H9 (cell line): ENCODE measurements around the gene MYLK4. TPM values are rescaled to one million over a fixed set of nuclear protein-coding genes. Genes with fewer than 3 reads are reported as not detected.

Experiments
- DNase-seq: peaks from one replicate; pipeline ENCODE4 v3.0.0-alpha.2; 2017
- H2AFZ ChIP-seq: one replicate; pipeline ENCODE4 v1.6.1; 2013; ENCODE audit warnings: mild to moderate bottlenecking, low read length, control low read depth, moderate library complexity
- H2AK5ac ChIP-seq: 2 replicates; pipeline ENCODE4 v1.6.1; 2013; ENCODE audit warnings: low read length, control low read depth, mixed read lengths; ENCODE audit not compliant: insufficient read length
- H2BK120ac ChIP-seq: one replicate; pipeline ENCODE4 v1.6.1; 2013; ENCODE audit warnings: low read depth, mild to moderate bottlenecking, low read length, control low read depth, inconsistent platforms; ENCODE audit not compliant: poor library complexity, severe bottlenecking
- H2BK12ac ChIP-seq: 2 replicates; pipeline ENCODE4 v1.6.1; 2013; ENCODE audit warnings: low read length, control low read depth, mixed read lengths, low read depth; ENCODE audit not compliant: insufficient read length
- H2BK15ac ChIP-seq: 2 replicates; pipeline ENCODE4 v1.6.1; 2013; ENCODE audit warnings: low read depth, low read length, control low read depth
- H2BK20ac ChIP-seq: one replicate; pipeline ENCODE4 v1.6.1; 2013; ENCODE audit warnings: low read depth, mild to moderate bottlenecking, low read length, control low read depth, inconsistent platforms; ENCODE audit not compliant: poor library complexity, severe bottlenecking
- H2BK5ac ChIP-seq: 2 replicates; pipeline ENCODE4 v1.6.1; 2013; ENCODE audit warnings: low read length, control low read depth, mixed read lengths; ENCODE audit not compliant: insufficient read length
- H3K14ac ChIP-seq: 2 replicates; pipeline ENCODE4 v1.6.1; 2013; ENCODE audit warnings: low read length, control low read depth; ENCODE audit not compliant: insufficient read depth
- H3K18ac ChIP-seq: 2 replicates; pipeline ENCODE4 v1.6.1; 2013; ENCODE audit warnings: low read depth, mild to moderate bottlenecking, mixed read lengths, low read length, control low read depth; ENCODE audit not compliant: insufficient read length
- H3K23ac ChIP-seq: 2 replicates; pipeline ENCODE4 v1.6.1; 2013; ENCODE audit warnings: low read length, control low read depth, mixed read lengths, low read depth; ENCODE audit not compliant: insufficient read length
- H3K23me2 ChIP-seq: 2 replicates; pipeline ENCODE4 v1.6.1; 2013; ENCODE audit warnings: low read depth, mild to moderate bottlenecking, mixed read lengths, low read length, control low read depth; ENCODE audit not compliant: insufficient read length, poor library complexity, severe bottlenecking
- H3K27ac ChIP-seq: 2 replicates; pipeline ENCODE4 v1.5.1; 2013; ENCODE audit warnings: low read length, control low read depth, mixed read lengths, low read depth; ENCODE audit not compliant: insufficient read length
- H3K27me3 ChIP-seq: 2 replicates; pipeline ENCODE4 v1.6.1; 2013; ENCODE audit warnings: low read length, control low read depth, inconsistent platforms; ENCODE audit not compliant: insufficient read depth
- H3K4ac ChIP-seq: 2 replicates; pipeline ENCODE4 v1.6.1; 2013; ENCODE audit warnings: low read depth, mild to moderate bottlenecking, control low read depth, inconsistent platforms, low read length, moderate library complexity
- H3K4me1 ChIP-seq: 2 replicates; pipeline ENCODE4 v1.6.1; 2013; ENCODE audit warnings: low read length, control low read depth, inconsistent platforms; ENCODE audit not compliant: insufficient read depth
- H3K4me2 ChIP-seq: 2 replicates; pipeline ENCODE4 v1.6.1; 2013; ENCODE audit warnings: low read length, control low read depth, mixed read lengths; ENCODE audit not compliant: insufficient read length, insufficient read depth
- H3K56ac ChIP-seq: 2 replicates; pipeline ENCODE4 v1.6.1; 2013; ENCODE audit warnings: low read depth, mild to moderate bottlenecking, mixed read lengths, low read length, control low read depth; ENCODE audit not compliant: insufficient read length
- H3K79me1 ChIP-seq: 2 replicates; pipeline ENCODE4 v1.6.1; 2013; ENCODE audit warnings: low read depth, mild to moderate bottlenecking, moderate library complexity, low read length, control low read depth, inconsistent platforms; ENCODE audit not compliant: insufficient read depth, poor library complexity, severe bottlenecking
- H3K79me2 ChIP-seq: 2 replicates; pipeline ENCODE4 v1.6.1; 2013; ENCODE audit warnings: low read length, control low read depth, inconsistent platforms; ENCODE audit not compliant: insufficient read depth
- H3K9ac ChIP-seq: 2 replicates; pipeline ENCODE4 v1.6.1; 2013; ENCODE audit warnings: low read length, control low read depth, mixed read lengths; ENCODE audit not compliant: insufficient read length; ENCODE audit errors: extremely low read depth
- H3K9me3 ChIP-seq: one replicate; pipeline ENCODE4 v1.6.1; 2013; ENCODE audit warnings: low read depth, low read length, inconsistent platforms; ENCODE audit not compliant: control insufficient read depth
- H3T11ph ChIP-seq: one replicate; pipeline ENCODE4 v1.6.1; 2013; ENCODE audit warnings: mild to moderate bottlenecking, low read length, control low read depth, inconsistent platforms
- H4K20me1 ChIP-seq: one replicate; pipeline ENCODE4 v1.6.1; 2013; ENCODE audit not compliant: control insufficient read depth, insufficient read length, insufficient read depth
- H4K5ac ChIP-seq: 2 replicates; pipeline ENCODE4 v1.6.1; 2013; ENCODE audit warnings: low read depth, mild to moderate bottlenecking, mixed read lengths, low read length, control low read depth; ENCODE audit not compliant: insufficient read length
- H4K8ac ChIP-seq: replicated peaks from 2 replicates; pipeline ENCODE4 v1.6.1; 2013; ENCODE audit warnings: low read length, control low read depth, mixed read lengths, low read depth; ENCODE audit not compliant: insufficient read length
- H4K91ac ChIP-seq: 2 replicates; pipeline ENCODE4 v1.6.1; 2013; ENCODE audit warnings: low read depth, mild to moderate bottlenecking, moderate library complexity, mixed read lengths, low read length, control low read depth; ENCODE audit not compliant: insufficient read length
- H3K27ac Mint-ChIP-seq, 3 experiments: 2 replicates in 2 of 3; 3 replicates in 1 of 3; pipeline ENCODE4 v1.8.0; 2020 to 2021; ENCODE audit warnings: mixed read lengths in 3 of 3, mild to moderate bottlenecking in 1 of 3, moderate library complexity in 1 of 3
- H3K27me3 Mint-ChIP-seq: 2 replicates; pipeline ENCODE4 v1.8.0; 2021; ENCODE audit warnings: low read depth, mild to moderate bottlenecking, moderate library complexity, mixed read lengths
- H3K36me3 Mint-ChIP-seq, 3 experiments: 2 replicates in 2 of 3; 3 replicates in 1 of 3; pipeline ENCODE4 v1.8.0; 2020 to 2021; ENCODE audit warnings: low read depth in 3 of 3, mixed read lengths in 3 of 3; ENCODE audit not compliant: insufficient read depth in 1 of 3
- H3K4me1 Mint-ChIP-seq, 2 experiments: 2 replicates each; pipeline ENCODE4 v1.8.0; 2020; ENCODE audit warnings: mixed read lengths in 2 of 2
- H3K4me3 Mint-ChIP-seq, 2 experiments: 2 replicates in 1 of 2; 3 replicates in 1 of 2; pipeline ENCODE4 v1.8.0; 2020 to 2021; ENCODE audit warnings: mild to moderate bottlenecking in 2 of 2, mixed read lengths in 2 of 2, moderate library complexity in 1 of 2
- H3K9me3 Mint-ChIP-seq, 2 experiments: 2 replicates in 1 of 2; 3 replicates in 1 of 2; pipeline ENCODE4 v1.8.0; 2020; ENCODE audit warnings: mild to moderate bottlenecking in 2 of 2, mixed read lengths in 2 of 2, moderate library complexity in 1 of 2
- WGBS: extraction: QIAGEN DNeasy Blood & Tissue Kit; methylation state at CpG from one replicate; pipeline ENCODE4 v1.1.7; 2013; ENCODE audit warnings: missing lambda C conversion rate, low lambda C conversion rate, mixed read lengths; ENCODE audit not compliant: insufficient read length; ENCODE audit errors: extremely low coverage; 5-methylcytosine and 5-hydroxymethylcytosine counted together
- total RNA-seq: library from RNA; stranded (reverse); gene quantifications from 2 replicates; pipeline ENCODE4 v1.2.1, GENCODE V29; 2021
- TF ChIP-seq, protein P1 (sequence below): fragments of 200-600 bp; sonication (generic); conservative IDR thresholded peaks from 3 replicates; pipeline ENCODE4 v1.8.0; 2021; ENCODE audit warnings: antibody characterized with exemption, mild to moderate bottlenecking

The MYLK4 gene
- total RNA-seq, 1 experiment from 2014 or later, result 0.28 TPM

- H3K4me1 Mint-ChIP-seq, result peaks cover 39 to 40% of the 10 kb centered on the region in 2 experiments
Observed at GRCh38 chr6:2737885-2738284, 12.8 kb downstream of the MYLK4 start.

More at GRCh38 chr6:2737885-2738284, 12.8 kb downstream of the MYLK4 start:
- H4K5ac ChIP-seq, result no peak overlapping the region
- no peak overlapping the region for H2BK12ac ChIP-seq
- H4K20me1 ChIP-seq, result no peaks in the 10 kb centered on the region
- no peak overlapping the region for H2AFZ ChIP-seq
- H3K4me1 ChIP-seq, result peaks cover 4% of the 10 kb centered on the region; the same call in 1 of the 2 replicates
- no peak overlapping the region for H3K23ac ChIP-seq
- H3K9me3 Mint-ChIP-seq, result no peaks in the 10 kb centered on the region
- H3K4me2 ChIP-seq, result no peak overlapping the region
- H4K91ac ChIP-seq, result no peak overlapping the region
- no peak overlapping the region for H3K9ac ChIP-seq
- no peak overlapping the region for H4K8ac ChIP-seq
- no peaks in the 10 kb centered on the region for H3K79me1 ChIP-seq
- no peak overlapping the region for H3K14ac ChIP-seq
- H3K79me2 ChIP-seq, result no peaks in the 10 kb centered on the region
- no peaks in the 10 kb centered on the region for H3K36me3 Mint-ChIP-seq
- no peaks in the 10 kb centered on the region for H3K9me3 ChIP-seq
- H3K27ac Mint-ChIP-seq, result no peak overlapping the region
- H2BK5ac ChIP-seq, result no peak overlapping the region
- H3K4me3 Mint-ChIP-seq, result no peak overlapping the region
- no peak overlapping the region for H3K27ac ChIP-seq
- H3K56ac ChIP-seq, result no peak overlapping the region
- no peaks in the 10 kb centered on the region for H3K27me3 ChIP-seq
- H3K4ac ChIP-seq, result no peak overlapping the region
- H3K27me3 Mint-ChIP-seq, result no peaks in the 10 kb centered on the region
- no peaks in the 10 kb centered on the region for H3K23me2 ChIP-seq
- H2AK5ac ChIP-seq, result no peak overlapping the region
- no peak overlapping the region for H2BK20ac ChIP-seq
- no CpG with 5 or more reads among the region's 3 CpGs for WGBS
- TF ChIP-seq, protein P1, sequence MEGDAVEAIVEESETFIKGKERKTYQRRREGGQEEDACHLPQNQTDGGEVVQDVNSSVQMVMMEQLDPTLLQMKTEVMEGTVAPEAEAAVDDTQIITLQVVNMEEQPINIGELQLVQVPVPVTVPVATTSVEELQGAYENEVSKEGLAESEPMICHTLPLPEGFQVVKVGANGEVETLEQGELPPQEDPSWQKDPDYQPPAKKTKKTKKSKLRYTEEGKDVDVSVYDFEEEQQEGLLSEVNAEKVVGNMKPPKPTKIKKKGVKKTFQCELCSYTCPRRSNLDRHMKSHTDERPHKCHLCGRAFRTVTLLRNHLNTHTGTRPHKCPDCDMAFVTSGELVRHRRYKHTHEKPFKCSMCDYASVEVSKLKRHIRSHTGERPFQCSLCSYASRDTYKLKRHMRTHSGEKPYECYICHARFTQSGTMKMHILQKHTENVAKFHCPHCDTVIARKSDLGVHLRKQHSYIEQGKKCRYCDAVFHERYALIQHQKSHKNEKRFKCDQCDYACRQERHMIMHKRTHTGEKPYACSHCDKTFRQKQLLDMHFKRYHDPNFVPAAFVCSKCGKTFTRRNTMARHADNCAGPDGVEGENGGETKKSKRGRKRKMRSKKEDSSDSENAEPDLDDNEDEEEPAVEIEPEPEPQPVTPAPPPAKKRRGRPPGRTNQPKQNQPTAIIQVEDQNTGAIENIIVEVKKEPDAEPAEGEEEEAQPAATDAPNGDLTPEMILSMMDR, result no peak
- H3T11ph ChIP-seq, result no peak overlapping the region
- H2BK120ac ChIP-seq, result no peak overlapping the region
- H2BK15ac ChIP-seq, result no peak overlapping the region
- no peak for DNase-seq
- H3K18ac ChIP-seq, result no peak overlapping the region
